Neural progenitor cell (in vitro differentiated cells): Measurements from ENCODE around the gene PARP2. TPM values are rescaled to one million over a fixed set of nuclear protein-coding genes. Genes with fewer than 3 reads are reported as not detected.

Source experiments
- DNase-seq: peaks from one replicate; pipeline ENCODE4 v3.0.0-alpha.2; 2016; ENCODE audit warnings: low spot score
- H2AFZ ChIP-seq: fragments of 200-600 bp; sonication (generic); replicated peaks from 2 replicates; pipeline ENCODE4 v1.6.1; 2016; ENCODE audit warnings: antibody characterized with exemption
- H3F3A ChIP-seq: fragments of 200-600 bp; sonication (generic); 2 replicates; pipeline ENCODE4 v1.6.1; 2016; ENCODE audit warnings: antibody characterized with exemption, low read depth
- H3K27ac ChIP-seq: fragments of 200-600 bp; sonication (generic); 2 replicates; pipeline ENCODE4 v1.5.1; 2016; ENCODE audit warnings: mild to moderate bottlenecking
- H3K27me3 ChIP-seq: fragments of 200-600 bp; sonication (generic); 2 replicates; pipeline ENCODE4 v1.6.1; 2016; ENCODE audit warnings: mild to moderate bottlenecking, moderate library complexity
- H3K36me3 ChIP-seq: fragments of 200-600 bp; sonication (generic); 2 replicates; pipeline ENCODE4 v1.5.1; 2016
- H3K4me1 ChIP-seq: fragments of 200-600 bp; sonication (generic); 2 replicates; pipeline ENCODE4 v1.6.1; 2016; ENCODE audit warnings: mixed run types
- H3K4me2 ChIP-seq: fragments of 200-600 bp; sonication (generic); 2 replicates; pipeline ENCODE4 v1.6.1; 2016
- H3K4me3 ChIP-seq: fragments of 200-600 bp; sonication (generic); 2 replicates; pipeline ENCODE4 v1.5.1; 2016
- H3K79me2 ChIP-seq: fragments of 200-600 bp; sonication (generic); 2 replicates; pipeline ENCODE4 v1.6.1; 2016; ENCODE audit warnings: low read depth
- H3K9ac ChIP-seq: fragments of 200-600 bp; sonication (generic); 2 replicates; pipeline ENCODE4 v1.6.1; 2016
- H3K9me3 ChIP-seq: fragments of 200-600 bp; sonication (generic); 2 replicates; pipeline ENCODE4 v1.5.1; 2016; ENCODE audit warnings: low read depth
- H4K20me1 ChIP-seq: fragments of 200-600 bp; sonication (generic); 2 replicates; pipeline ENCODE4 v1.6.1; 2016; ENCODE audit warnings: low read depth
- H3K27ac Mint-ChIP-seq: 3 replicates; pipeline ENCODE4 v1.8.0; 2021; ENCODE audit warnings: mixed read lengths
- H3K27me3 Mint-ChIP-seq: 2 replicates; pipeline ENCODE4 v1.8.0; 2022; ENCODE audit warnings: low read depth, mild to moderate bottlenecking, inconsistent platforms, moderate library complexity, mixed read lengths; ENCODE audit not compliant: insufficient read depth
- H3K36me3 Mint-ChIP-seq: 3 replicates; pipeline ENCODE4 v1.8.0; 2021; ENCODE audit warnings: mixed read lengths
- H3K4me1 Mint-ChIP-seq: 3 replicates; pipeline ENCODE4 v1.8.0; 2021; ENCODE audit warnings: mixed read lengths
- H3K4me3 Mint-ChIP-seq: 3 replicates; pipeline ENCODE4 v1.8.0; 2021; ENCODE audit warnings: mild to moderate bottlenecking, moderate library complexity, mixed read lengths
- H3K9me3 Mint-ChIP-seq: 3 replicates; pipeline ENCODE4 v1.8.0; 2020; ENCODE audit warnings: mixed read lengths
- EZH2 ChIP-seq: fragments of 200-600 bp; sonication (generic); IDR thresholded peaks from 2 replicates; pipeline ENCODE4 v1.6.1; 2017; ENCODE audit warnings: antibody characterized with exemption, mild to moderate bottlenecking, moderate library complexity
- EZH2phosphoT487 ChIP-seq: fragments of 200-600 bp; sonication (generic); IDR thresholded peaks from 2 replicates; pipeline ENCODE4 v1.6.1; 2017; ENCODE audit warnings: antibody characterized with exemption
- total RNA-seq: library from RNA; depleted of rRNA; stranded (reverse); fragments of >200 nt; gene quantifications from 2 replicates; pipeline ENCODE4 v1.2.3, GENCODE V29; 2015; ENCODE audit warnings: low replicate concordance
- TF ChIP-seq, protein P1 (sequence below): fragments of 200-600 bp; sonication (generic); IDR thresholded peaks from 2 replicates; pipeline ENCODE4 v1.5.1; 2017; ENCODE audit warnings: antibody characterized with exemption, mild to moderate bottlenecking

PARP2 gene
- total RNA-seq, 1 donor from 2014 or later, result 47.2 TPM

DNA sequence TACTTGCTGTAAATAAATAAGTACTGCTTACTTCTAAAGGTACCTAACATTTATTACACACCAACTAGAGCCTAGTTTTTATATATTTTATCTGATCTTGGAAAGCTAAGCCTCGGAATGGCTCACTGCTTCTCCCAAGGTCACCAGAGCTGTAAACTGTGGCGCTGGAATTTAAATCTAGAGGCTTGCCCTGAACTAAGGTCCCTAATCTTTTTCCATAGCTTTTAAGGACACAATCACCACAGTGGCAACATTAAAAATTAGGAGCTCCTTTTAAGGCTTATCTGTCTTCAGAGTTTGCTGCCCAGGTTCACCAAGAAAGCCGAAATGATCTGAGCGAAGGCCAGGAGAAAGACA lies 11.0 kb upstream of the PARP2 start:
- Histone ChIP-seq H3K79me2 (peaks cover 62% of the 10 kb centered on the region), H3K9me3 (no peaks in the 10 kb centered on the region), H3K27ac (peak overlapping the region; percentile 64), H3K4me2 (peak overlapping the region; percentile 98), H3K36me3 (no peaks in the 10 kb centered on the region), H3K4me1 (peaks cover 10% of the 10 kb centered on the region), H3K9ac (peak overlapping the region; percentile 53), H2AFZ (peak overlapping the region; percentile 83), H3K4me3 (peak overlapping the region; percentile 85), H4K20me1 (peaks cover 41% of the 10 kb centered on the region), H3K27me3 (no peaks in the 10 kb centered on the region), H3F3A (peaks cover 33% of the 10 kb centered on the region)
- H3K9me3 Mint-ChIP-seq, result no peaks in the 10 kb centered on the region
- peak overlapping the region; percentile 97 for H3K4me3 Mint-ChIP-seq
- peaks cover 1% of the 10 kb centered on the region for H3K36me3 Mint-ChIP-seq
- DNase-seq, result peak; percentile 22
- no peak for TF ChIP-seq EZH2
- TF ChIP-seq, protein P1, sequence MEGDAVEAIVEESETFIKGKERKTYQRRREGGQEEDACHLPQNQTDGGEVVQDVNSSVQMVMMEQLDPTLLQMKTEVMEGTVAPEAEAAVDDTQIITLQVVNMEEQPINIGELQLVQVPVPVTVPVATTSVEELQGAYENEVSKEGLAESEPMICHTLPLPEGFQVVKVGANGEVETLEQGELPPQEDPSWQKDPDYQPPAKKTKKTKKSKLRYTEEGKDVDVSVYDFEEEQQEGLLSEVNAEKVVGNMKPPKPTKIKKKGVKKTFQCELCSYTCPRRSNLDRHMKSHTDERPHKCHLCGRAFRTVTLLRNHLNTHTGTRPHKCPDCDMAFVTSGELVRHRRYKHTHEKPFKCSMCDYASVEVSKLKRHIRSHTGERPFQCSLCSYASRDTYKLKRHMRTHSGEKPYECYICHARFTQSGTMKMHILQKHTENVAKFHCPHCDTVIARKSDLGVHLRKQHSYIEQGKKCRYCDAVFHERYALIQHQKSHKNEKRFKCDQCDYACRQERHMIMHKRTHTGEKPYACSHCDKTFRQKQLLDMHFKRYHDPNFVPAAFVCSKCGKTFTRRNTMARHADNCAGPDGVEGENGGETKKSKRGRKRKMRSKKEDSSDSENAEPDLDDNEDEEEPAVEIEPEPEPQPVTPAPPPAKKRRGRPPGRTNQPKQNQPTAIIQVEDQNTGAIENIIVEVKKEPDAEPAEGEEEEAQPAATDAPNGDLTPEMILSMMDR, result no peak
- no peak for TF ChIP-seq EZH2phosphoT487
- H3K4me1 Mint-ChIP-seq, result peaks cover 23% of the 10 kb centered on the region
- H3K27ac Mint-ChIP-seq, result peak overlapping the region; percentile 95
- peaks cover 5% of the 10 kb centered on the region for H3K27me3 Mint-ChIP-seq

DNA sequence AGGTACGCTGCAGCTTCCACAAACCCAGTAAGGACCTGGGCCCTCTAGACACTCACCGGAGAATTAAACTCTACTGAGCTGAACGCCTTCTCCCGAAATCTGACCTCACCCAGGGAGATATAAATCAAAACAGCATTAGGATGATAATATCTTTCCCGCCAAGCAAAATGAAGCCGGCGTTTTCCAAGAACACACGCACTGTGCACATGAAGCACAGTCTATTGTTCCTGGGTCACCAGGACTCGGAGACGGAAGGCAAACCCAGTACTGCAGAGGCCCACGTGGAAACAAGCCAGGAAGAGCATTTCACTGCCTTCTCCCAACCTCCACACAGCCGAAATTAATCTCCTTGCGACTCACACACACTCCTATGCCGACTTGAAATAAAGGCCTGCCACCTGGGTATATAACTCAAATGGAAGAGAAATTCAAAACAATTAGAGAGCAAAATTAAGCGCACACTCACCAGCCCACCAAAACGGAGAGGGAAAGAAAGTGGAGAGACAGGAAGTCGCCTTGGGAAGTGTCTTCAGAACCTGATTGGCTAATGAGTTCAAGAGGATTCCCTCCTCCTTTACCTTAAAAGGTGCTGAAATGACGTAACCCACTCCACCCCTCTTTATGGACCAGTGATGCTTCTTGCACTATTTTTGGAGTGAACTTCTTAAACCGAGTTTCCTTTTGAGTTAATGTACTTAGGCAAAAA lies 10.5 kb upstream of the PARP2 start, which contains the start of gene CCNB1IP1:
Gene CCNB1IP1, minus strand, starts transcription at position 492 of the 706 bp plus-strand sequence. CDS start 16,756 bp downstream, outside the sequence.
- peak within 1 kb of the TSS; percentile 97 for H3K4me3 Mint-ChIP-seq
- H2AFZ ChIP-seq, result peak within 1 kb of the TSS; percentile 83
- H3K4me2 ChIP-seq, result peak within 1 kb of the TSS; percentile 98
- TF ChIP-seq EZH2 (no peak), EZH2phosphoT487 (no peak)
- TF ChIP-seq, protein P1, result no peak
- peaks cover 21% of the 10 kb centered on the region for H3K4me1 Mint-ChIP-seq
- H3K79me2 ChIP-seq, result peaks cover 57% of the 10 kb centered on the region
- peaks cover 32% of the 10 kb centered on the region for H3F3A ChIP-seq
- no peaks in the 10 kb centered on the region for H3K27me3 ChIP-seq
- peaks cover 1% of the 10 kb centered on the region for H3K36me3 Mint-ChIP-seq
- DNase-seq, result peak; percentile 83
- no peaks in the 10 kb centered on the region for H3K36me3 ChIP-seq
- peak within 1 kb of the TSS; percentile 95 for H3K27ac Mint-ChIP-seq
- peak within 1 kb of the TSS; percentile 53 for H3K9ac ChIP-seq
- H3K9me3 Mint-ChIP-seq, result no peaks in the 10 kb centered on the region
- H3K4me1 ChIP-seq, result peaks cover 10% of the 10 kb centered on the region
- H3K27ac ChIP-seq, result peak within 1 kb of the TSS; percentile 64
- H3K27me3 Mint-ChIP-seq, result peaks cover 5% of the 10 kb centered on the region
- H3K4me3 ChIP-seq, result peak within 1 kb of the TSS; percentile 85
- no peaks in the 10 kb centered on the region for H3K9me3 ChIP-seq
- H4K20me1 ChIP-seq, result peaks cover 36% of the 10 kb centered on the region

DNA sequence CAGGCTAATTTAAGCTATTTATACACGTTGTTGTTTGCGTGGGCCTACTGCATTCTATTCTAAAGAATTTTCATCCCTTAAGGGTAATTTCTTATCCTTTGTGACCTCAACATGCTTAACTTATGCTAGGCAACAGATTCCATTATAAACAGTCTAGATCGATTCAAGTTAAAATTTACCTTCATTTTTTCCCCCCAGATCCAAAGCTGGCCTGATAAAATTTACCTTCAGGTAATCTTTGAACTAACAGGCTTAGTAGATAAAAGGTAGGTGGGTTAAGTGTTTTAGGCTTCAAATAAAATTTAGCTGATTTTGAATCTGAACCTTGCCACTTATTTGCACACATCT lies 10.0 kb upstream of the PARP2 start:
- Histone ChIP-seq H3K27me3 (no peaks in the 10 kb centered on the region), H3K9me3 (no peaks in the 10 kb centered on the region), H3K27ac (no peak overlapping the region), H3F3A (peaks cover 26% of the 10 kb centered on the region), H3K79me2 (peaks cover 52% of the 10 kb centered on the region), H3K9ac (no peak overlapping the region), H4K20me1 (peaks cover 32% of the 10 kb centered on the region), H3K36me3 (no peaks in the 10 kb centered on the region), H2AFZ (peak overlapping the region; percentile 83), H3K4me2 (peak overlapping the region; percentile 98), H3K4me1 (peaks cover 10% of the 10 kb centered on the region), H3K4me3 (peak overlapping the region; percentile 85)
- no peaks in the 10 kb centered on the region for H3K9me3 Mint-ChIP-seq
- peaks cover 1% of the 10 kb centered on the region for H3K36me3 Mint-ChIP-seq
- no peak overlapping the region for H3K27ac Mint-ChIP-seq
- no peak for DNase-seq
- H3K4me3 Mint-ChIP-seq, result peak overlapping the region; percentile 97
- H3K4me1 Mint-ChIP-seq, result peaks cover 21% of the 10 kb centered on the region
- peaks cover 5% of the 10 kb centered on the region for H3K27me3 Mint-ChIP-seq
- TF ChIP-seq EZH2, result no peak
- TF ChIP-seq, protein P1, result no peak
- no peak for TF ChIP-seq EZH2phosphoT487
